K562 (cell line): Measurements from ENCODE around the gene CCN5.

Experiments
- ELF4 ChIP-seq: fragments of 450-650 bp; formaldehyde crosslinking; IDR thresholded peaks from 2 replicates; pipeline ENCODE4 v1.4.0; 2022; ENCODE audit warnings: missing genetic modification characterization
- POLR2AphosphoS5 ChIP-seq: IDR thresholded peaks from 2 replicates; pipeline ENCODE4 v1.6.1; 2011; ENCODE audit warnings: mild to moderate bottlenecking, low read depth, low read length, moderate library complexity; ENCODE audit not compliant: control insufficient read depth, insufficient read depth
- TAF1 ChIP-seq: IDR thresholded peaks from 2 replicates; pipeline ENCODE4 v1.6.1; 2011; ENCODE audit warnings: mild to moderate bottlenecking, low read length, moderate library complexity; ENCODE audit not compliant: insufficient read depth, control insufficient read depth, severe bottlenecking; ENCODE audit errors: extremely low read depth
- ZZZ3 ChIP-seq: fragments of 450-650 bp; IDR thresholded peaks from 2 replicates; pipeline ENCODE4 v1.6.1; 2016; ENCODE audit warnings: antibody characterized with exemption, mild to moderate bottlenecking, moderate library complexity
- TF ChIP-seq, protein P1 (sequence below), 3 experiments: IDR thresholded peaks in 2 of 3; conservative IDR thresholded peaks in 1 of 3; 2 replicates each; pipeline ENCODE4 v1.5.1; 2011 to 2012; ENCODE audit warnings: low read length in 3 of 3, mild to moderate bottlenecking in 3 of 3, control low read depth in 2 of 3, improper control_type of control experiment in 1 of 3, inconsistent platforms in 1 of 3, low read depth in 1 of 3, mixed read lengths in 1 of 3, moderate library complexity in 1 of 3; ENCODE audit not compliant: insufficient read depth in 2 of 3
- TF ChIP-seq, protein P2 (sequence below): sonication (generic); formaldehyde crosslinking; IDR thresholded peaks from 2 replicates; pipeline ENCODE4 v1.8.1; 2022; ENCODE audit warnings: missing genetic modification reagents
- TF ChIP-seq, protein P3 (sequence below): sonication (generic); formaldehyde crosslinking; IDR thresholded peaks from 2 replicates; pipeline ENCODE4 v1.5.0; 2020; ENCODE audit warnings: missing genetic modification reagents
- TF ChIP-seq, protein P4 (sequence below), 2 experiments: fragments of 450-650 bp; IDR thresholded peaks; 2 replicates each; pipeline ENCODE4 v1.6.1; 2016; ENCODE audit warnings: mild to moderate bottlenecking in 2 of 2, borderline replicate concordance in 1 of 2, low read depth in 1 of 2, moderate library complexity in 1 of 2
- TF ChIP-seq, protein P5 (sequence below), 2 experiments: IDR thresholded peaks; 2 replicates each; pipeline ENCODE4 v1.6.1; 2012; ENCODE audit warnings: improper control_type of control experiment in 2 of 2, low read depth in 2 of 2, low read length in 2 of 2, borderline replicate concordance in 1 of 2

DNA sequence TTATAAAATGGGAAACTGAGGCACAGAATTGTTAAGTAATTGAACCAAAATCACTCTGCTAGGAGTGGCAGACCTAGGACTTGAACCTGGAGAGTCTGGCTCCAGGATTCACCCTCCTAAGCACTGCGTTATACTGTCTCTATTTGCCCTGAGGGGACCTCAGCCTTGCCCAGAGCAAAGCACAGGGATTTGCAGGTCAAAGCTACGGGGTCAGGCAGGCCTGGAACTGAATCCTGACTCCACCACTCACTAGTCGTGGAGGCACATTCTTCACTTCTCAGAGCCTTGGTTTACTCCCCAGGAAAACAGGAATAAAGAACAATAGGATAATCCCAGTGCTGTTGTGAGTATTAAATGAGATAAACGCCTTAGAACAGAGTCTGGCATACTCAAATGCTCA is 49.9 kb downstream of the CCN5 start:
- TF ChIP-seq, protein P1, sequence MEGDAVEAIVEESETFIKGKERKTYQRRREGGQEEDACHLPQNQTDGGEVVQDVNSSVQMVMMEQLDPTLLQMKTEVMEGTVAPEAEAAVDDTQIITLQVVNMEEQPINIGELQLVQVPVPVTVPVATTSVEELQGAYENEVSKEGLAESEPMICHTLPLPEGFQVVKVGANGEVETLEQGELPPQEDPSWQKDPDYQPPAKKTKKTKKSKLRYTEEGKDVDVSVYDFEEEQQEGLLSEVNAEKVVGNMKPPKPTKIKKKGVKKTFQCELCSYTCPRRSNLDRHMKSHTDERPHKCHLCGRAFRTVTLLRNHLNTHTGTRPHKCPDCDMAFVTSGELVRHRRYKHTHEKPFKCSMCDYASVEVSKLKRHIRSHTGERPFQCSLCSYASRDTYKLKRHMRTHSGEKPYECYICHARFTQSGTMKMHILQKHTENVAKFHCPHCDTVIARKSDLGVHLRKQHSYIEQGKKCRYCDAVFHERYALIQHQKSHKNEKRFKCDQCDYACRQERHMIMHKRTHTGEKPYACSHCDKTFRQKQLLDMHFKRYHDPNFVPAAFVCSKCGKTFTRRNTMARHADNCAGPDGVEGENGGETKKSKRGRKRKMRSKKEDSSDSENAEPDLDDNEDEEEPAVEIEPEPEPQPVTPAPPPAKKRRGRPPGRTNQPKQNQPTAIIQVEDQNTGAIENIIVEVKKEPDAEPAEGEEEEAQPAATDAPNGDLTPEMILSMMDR (IDR thresholded peaks at IDR 0.05 in 2 of 3, conservative IDR thresholded peaks at IDR 0.05 in 1 of 3; ENCODE audit: insufficient read depth in 2 of 3, low read depth in 1 of 3, low read length in 3 of 3) = no peak
- TF ChIP-seq, protein P2, sequence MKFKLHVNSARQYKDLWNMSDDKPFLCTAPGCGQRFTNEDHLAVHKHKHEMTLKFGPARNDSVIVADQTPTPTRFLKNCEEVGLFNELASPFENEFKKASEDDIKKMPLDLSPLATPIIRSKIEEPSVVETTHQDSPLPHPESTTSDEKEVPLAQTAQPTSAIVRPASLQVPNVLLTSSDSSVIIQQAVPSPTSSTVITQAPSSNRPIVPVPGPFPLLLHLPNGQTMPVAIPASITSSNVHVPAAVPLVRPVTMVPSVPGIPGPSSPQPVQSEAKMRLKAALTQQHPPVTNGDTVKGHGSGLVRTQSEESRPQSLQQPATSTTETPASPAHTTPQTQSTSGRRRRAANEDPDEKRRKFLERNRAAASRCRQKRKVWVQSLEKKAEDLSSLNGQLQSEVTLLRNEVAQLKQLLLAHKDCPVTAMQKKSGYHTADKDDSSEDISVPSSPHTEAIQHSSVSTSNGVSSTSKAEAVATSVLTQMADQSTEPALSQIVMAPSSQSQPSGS (CRISPR knock-in tag) = no peak
- TF ChIP-seq, protein P3, sequence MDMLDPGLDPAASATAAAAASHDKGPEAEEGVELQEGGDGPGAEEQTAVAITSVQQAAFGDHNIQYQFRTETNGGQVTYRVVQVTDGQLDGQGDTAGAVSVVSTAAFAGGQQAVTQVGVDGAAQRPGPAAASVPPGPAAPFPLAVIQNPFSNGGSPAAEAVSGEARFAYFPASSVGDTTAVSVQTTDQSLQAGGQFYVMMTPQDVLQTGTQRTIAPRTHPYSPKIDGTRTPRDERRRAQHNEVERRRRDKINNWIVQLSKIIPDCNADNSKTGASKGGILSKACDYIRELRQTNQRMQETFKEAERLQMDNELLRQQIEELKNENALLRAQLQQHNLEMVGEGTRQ (CRISPR knock-in tag) = no peak
- TF ChIP-seq ELF4 (CRISPR knock-in tag) (no peak), POLR2AphosphoS5 (no peak), ZZZ3 (no peak), TAF1 (no peak)
- TF ChIP-seq, protein P4, sequence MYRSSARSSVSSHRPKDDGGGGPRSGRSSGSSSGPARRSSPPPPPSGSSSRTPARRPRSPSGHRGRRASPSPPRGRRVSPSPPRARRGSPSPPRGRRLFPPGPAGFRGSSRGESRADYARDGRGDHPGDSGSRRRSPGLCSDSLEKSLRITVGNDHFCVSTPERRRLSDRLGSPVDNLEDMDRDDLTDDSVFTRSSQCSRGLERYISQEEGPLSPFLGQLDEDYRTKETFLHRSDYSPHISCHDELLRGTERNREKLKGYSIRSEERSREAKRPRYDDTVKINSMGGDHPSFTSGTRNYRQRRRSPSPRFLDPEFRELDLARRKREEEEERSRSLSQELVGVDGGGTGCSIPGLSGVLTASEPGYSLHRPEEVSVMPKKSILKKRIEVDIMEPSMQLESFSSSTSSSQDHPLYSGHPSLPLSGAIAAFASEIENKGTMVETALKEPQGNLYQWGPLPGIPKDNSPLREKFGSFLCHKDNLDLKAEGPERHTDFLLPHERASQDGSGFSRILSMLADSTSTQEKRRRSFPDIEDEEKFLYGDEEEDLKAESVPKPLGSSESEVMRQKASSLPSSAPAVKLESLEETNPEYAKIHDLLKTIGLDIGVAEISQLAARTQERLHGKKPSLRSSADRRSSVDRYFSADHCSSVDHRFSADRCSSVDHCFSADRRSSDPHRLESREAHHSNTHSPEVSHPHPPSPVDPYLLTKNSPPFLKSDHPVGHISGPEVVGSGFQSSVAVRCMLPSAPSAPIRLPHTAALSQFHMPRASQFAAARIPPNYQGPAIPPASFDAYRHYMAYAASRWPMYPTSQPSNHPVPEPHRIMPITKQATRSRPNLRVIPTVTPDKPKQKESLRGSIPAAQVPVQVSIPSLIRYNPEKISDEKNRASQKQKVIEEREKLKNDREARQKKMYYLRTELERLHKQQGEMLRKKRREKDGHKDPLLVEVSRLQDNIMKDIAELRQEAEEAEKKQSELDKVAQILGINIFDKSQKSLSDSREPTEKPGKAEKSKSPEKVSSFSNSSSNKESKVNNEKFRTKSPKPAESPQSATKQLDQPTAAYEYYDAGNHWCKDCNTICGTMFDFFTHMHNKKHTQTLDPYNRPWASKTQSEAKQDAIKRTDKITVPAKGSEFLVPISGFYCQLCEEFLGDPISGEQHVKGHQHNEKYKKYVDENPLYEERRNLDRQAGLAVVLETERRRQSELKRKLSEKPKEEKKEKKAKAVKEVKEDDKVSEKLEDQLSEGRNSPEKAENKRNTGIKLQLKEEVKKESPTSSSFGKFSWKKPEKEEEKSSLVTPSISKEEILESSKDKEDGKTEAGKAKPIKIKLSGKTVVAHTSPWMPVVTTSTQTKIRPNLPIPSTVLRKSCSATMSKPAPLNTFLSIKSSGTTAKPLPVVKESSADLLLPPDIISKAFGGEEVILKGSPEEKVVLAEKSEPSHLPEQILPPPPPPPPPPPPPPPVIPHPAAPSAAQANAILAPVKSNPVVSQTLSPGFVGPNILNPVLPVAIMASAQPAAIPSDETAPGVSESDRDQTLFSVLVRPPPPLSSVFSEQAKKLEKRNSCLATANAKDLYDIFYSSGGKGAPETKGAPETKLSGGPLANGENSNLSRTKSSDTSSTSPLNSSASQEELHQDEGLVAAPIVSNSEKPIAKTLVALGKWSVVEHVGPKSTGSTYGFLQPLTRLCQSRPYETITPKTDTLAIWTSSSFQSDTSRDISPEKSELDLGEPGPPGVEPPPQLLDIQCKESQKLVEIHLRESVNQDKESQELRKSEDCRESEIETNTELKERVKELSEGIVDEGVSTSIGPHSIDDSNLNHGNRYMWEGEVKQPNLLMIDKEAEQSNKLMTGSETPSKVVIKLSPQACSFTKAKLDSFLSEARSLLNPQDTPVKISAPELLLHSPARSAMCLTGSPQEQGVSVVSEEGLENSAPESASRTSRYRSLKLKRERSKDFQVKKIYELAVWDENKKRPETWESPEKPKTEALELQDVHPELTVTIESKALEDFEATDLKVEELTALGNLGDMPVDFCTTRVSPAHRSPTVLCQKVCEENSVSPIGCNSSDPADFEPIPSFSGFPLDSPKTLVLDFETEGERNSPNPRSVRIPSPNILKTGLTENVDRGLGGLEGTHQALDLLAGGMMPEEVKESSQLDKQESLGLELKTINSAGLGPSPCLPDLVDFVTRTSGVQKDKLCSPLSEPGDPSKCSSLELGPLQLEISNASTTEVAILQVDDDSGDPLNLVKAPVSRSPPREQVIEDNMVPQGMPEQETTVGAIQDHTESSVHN (IDR thresholded peaks at IDR 0.05; ENCODE audit: borderline replicate concordance in 1 of 2, low read depth in 1 of 2) = no peak
- TF ChIP-seq, protein P5, sequence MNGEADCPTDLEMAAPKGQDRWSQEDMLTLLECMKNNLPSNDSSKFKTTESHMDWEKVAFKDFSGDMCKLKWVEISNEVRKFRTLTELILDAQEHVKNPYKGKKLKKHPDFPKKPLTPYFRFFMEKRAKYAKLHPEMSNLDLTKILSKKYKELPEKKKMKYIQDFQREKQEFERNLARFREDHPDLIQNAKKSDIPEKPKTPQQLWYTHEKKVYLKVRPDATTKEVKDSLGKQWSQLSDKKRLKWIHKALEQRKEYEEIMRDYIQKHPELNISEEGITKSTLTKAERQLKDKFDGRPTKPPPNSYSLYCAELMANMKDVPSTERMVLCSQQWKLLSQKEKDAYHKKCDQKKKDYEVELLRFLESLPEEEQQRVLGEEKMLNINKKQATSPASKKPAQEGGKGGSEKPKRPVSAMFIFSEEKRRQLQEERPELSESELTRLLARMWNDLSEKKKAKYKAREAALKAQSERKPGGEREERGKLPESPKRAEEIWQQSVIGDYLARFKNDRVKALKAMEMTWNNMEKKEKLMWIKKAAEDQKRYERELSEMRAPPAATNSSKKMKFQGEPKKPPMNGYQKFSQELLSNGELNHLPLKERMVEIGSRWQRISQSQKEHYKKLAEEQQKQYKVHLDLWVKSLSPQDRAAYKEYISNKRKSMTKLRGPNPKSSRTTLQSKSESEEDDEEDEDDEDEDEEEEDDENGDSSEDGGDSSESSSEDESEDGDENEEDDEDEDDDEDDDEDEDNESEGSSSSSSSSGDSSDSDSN (IDR thresholded peaks at IDR 0.05; ENCODE audit: borderline replicate concordance in 1 of 2, low read depth in 2 of 2, low read length in 2 of 2) = no peak
